Upper lobe of right lung (tissue), 1 donor: ENCODE results near the gene RERE. TPM values are rescaled to one million over a fixed set of nuclear protein-coding genes. Genes with fewer than 3 reads are reported as not detected.

Experiments
- ATAC-seq: fragments of 200-7000 bp; cut with Tn5 transposase; one replicate; pipeline ENCODE4 v1.9.1; 2020; ENCODE audit warnings: mild to moderate bottlenecking, moderate library complexity
- DNase-seq: peaks from one replicate; pipeline ENCODE4 v3.0.0-alpha.2; 2020
- H3K27ac ChIP-seq: fragments of 200-600 bp; one replicate; pipeline ENCODE4 v1.8.0; 2022
- H3K27me3 ChIP-seq: fragments of 200-600 bp; one replicate; pipeline ENCODE4 v1.8.0; 2022; ENCODE audit warnings: mild to moderate bottlenecking
- H3K36me3 ChIP-seq: fragments of 200-600 bp; one replicate; pipeline ENCODE4 v1.8.0; 2022
- H3K4me1 ChIP-seq: fragments of 200-600 bp; one replicate; pipeline ENCODE4 v1.8.0; 2022
- H3K4me3 ChIP-seq: fragments of 200-600 bp; one replicate; pipeline ENCODE4 v1.8.0; 2022; ENCODE audit warnings: mild to moderate bottlenecking
- H3K9me3 ChIP-seq: fragments of 200-600 bp; one replicate; pipeline ENCODE4 v1.8.0; 2022
- CTCF ChIP-seq: fragments of 200-600 bp; IDR thresholded peaks from one replicate; pipeline ENCODE4 v1.8.0; 2022; ENCODE audit warnings: antibody characterized with exemption
- intact Hi-C: fragments of 100-400 bp; cut with DNase I; formaldehyde crosslinking; loops from one replicate; pipeline ENCODE4 v1.11.0; 2022
- total RNA-seq: library from RNA; stranded (reverse); fragmentation: NEBNext Ultra II Directional; extraction: Animal tissue kit (Norgen Biotek cat#: 25700); gene quantifications from one replicate; pipeline ENCODE4 v1.2.1, GENCODE V29; 2021
- donor health status: DM: no; HTN: yes; CAD: no; lungs with severe emphysema.

Gene RERE
- total RNA-seq, 1 donor from 2014 or later, result 99.6 TPM

GRCh38 chr1:8313231-8313630 is 504.2 kb downstream of the RERE start:
- Histone ChIP-seq H3K9me3 (no peaks in the 10 kb centered on the region), H3K27ac (no peak overlapping the region), H3K36me3 (no peaks in the 10 kb centered on the region), H3K4me3 (no peak overlapping the region), H3K4me1 (peaks cover 7% of the 10 kb centered on the region), H3K27me3 (peaks cover 2% of the 10 kb centered on the region)
- no peak for TF ChIP-seq CTCF
- DNase-seq (no peak), ATAC-seq (no peak)
- intact Hi-C loops, result loop anchor here (10.0 kb wide), 2 partner anchors 288 to 328 kb away; partner anchors contain the start of gene ERRFI1

GRCh38 chr1:8312235-8313218 is 504.9 kb downstream of the RERE start:
- DNase-seq, result no peak
- ATAC-seq, result peak; percentile 63
- intact Hi-C loops, result loop anchor here (10.0 kb wide), 2 partner anchors 288 to 328 kb away; partner anchors contain the start of gene ERRFI1
- H3K27ac ChIP-seq, result no peak overlapping the region
- no peaks in the 10 kb centered on the region for H3K36me3 ChIP-seq
- no peak for TF ChIP-seq CTCF
- no peak overlapping the region for H3K4me3 ChIP-seq
- no peaks in the 10 kb centered on the region for H3K9me3 ChIP-seq
- H3K27me3 ChIP-seq, result no peaks in the 10 kb centered on the region
- H3K4me1 ChIP-seq, result peaks cover 6% of the 10 kb centered on the region

- ATAC-seq, result no peak
- Histone ChIP-seq H3K4me1 (peaks cover 6% of the 10 kb centered on the region), H3K27me3 (no peaks in the 10 kb centered on the region), H3K36me3 (no peaks in the 10 kb centered on the region), H3K27ac (no peak overlapping the region), H3K9me3 (no peaks in the 10 kb centered on the region), H3K4me3 (no peak overlapping the region)
- intact Hi-C loops, result loop anchor here (10.0 kb wide), 2 partner anchors 286 to 326 kb away; partner anchors contain the start of gene ERRFI1
- no peak for DNase-seq
- TF ChIP-seq CTCF, result no peak
Measured at GRCh38 chr1:8311068-8311718, 506.2 kb downstream of the RERE start.

GRCh38 chr1:8307628-8308027 is 509.8 kb downstream of the RERE start:
- TF ChIP-seq CTCF, result no peak
- Histone ChIP-seq H3K27ac (no peak overlapping the region), H3K4me1 (peaks cover 5% of the 10 kb centered on the region), H3K27me3 (no peaks in the 10 kb centered on the region), H3K4me3 (no peak overlapping the region), H3K36me3 (no peaks in the 10 kb centered on the region), H3K9me3 (no peaks in the 10 kb centered on the region)
- ATAC-seq (peak; percentile 75), DNase-seq (no peak)
- intact Hi-C loops, result loop anchor here (10.0 kb wide), 1 partner anchor 73 kb away; no protein-coding TSS in a partner anchor

- Histone ChIP-seq H3K36me3 (no peaks in the 10 kb centered on the region), H3K27me3 (no peaks in the 10 kb centered on the region), H3K9me3 (no peaks in the 10 kb centered on the region), H3K4me3 (no peak overlapping the region), H3K27ac (no peak overlapping the region), H3K4me1 (no peaks in the 10 kb centered on the region)
- ATAC-seq (no peak), DNase-seq (no peak)
- TF ChIP-seq CTCF, result no peak
- intact Hi-C loops, result loop anchor here (10.0 kb wide), 1 partner anchor 69 kb away; no protein-coding TSS in a partner anchor
Measured at GRCh38 chr1:8303876-8304275, 513.6 kb downstream of the RERE start.
